Activated naive CD8-positive, alpha-beta T cell treated with anti-CD3 and anti-CD28 coated beads for 36 hours (primary cell): Measurements from ENCODE around the gene CDON. TPM values are rescaled to one million over a fixed set of nuclear protein-coding genes. Genes with fewer than 3 reads are reported as not detected.

Experiments used
- DNase-seq: peaks from one replicate; pipeline ENCODE4 v3.0.0; 2021
- H3K27ac Mint-ChIP-seq: one replicate; pipeline ENCODE4 v1.8.0; 2022; ENCODE audit warnings: mild to moderate bottlenecking, moderate library complexity, mixed read lengths
- H3K27me3 Mint-ChIP-seq: one replicate; pipeline ENCODE4 v1.8.0; 2022; ENCODE audit warnings: mild to moderate bottlenecking, mixed read lengths
- H3K36me3 Mint-ChIP-seq: one replicate; pipeline ENCODE4 v1.8.0; 2021; ENCODE audit warnings: mild to moderate bottlenecking, mixed read lengths
- H3K4me1 Mint-ChIP-seq: one replicate; pipeline ENCODE4 v1.8.0; 2021; ENCODE audit warnings: mixed read lengths
- H3K4me3 Mint-ChIP-seq: one replicate; pipeline ENCODE4 v1.8.0; 2022; ENCODE audit warnings: mild to moderate bottlenecking, moderate library complexity, mixed read lengths
- H3K9me3 Mint-ChIP-seq: one replicate; pipeline ENCODE4 v1.8.0; 2022; ENCODE audit warnings: mixed read lengths
- total RNA-seq, 2 experiments: library from RNA; stranded (reverse); gene quantifications; one replicate each; pipeline ENCODE4 v1.2.3, GENCODE V29; 2021

The CDON gene, protein sequence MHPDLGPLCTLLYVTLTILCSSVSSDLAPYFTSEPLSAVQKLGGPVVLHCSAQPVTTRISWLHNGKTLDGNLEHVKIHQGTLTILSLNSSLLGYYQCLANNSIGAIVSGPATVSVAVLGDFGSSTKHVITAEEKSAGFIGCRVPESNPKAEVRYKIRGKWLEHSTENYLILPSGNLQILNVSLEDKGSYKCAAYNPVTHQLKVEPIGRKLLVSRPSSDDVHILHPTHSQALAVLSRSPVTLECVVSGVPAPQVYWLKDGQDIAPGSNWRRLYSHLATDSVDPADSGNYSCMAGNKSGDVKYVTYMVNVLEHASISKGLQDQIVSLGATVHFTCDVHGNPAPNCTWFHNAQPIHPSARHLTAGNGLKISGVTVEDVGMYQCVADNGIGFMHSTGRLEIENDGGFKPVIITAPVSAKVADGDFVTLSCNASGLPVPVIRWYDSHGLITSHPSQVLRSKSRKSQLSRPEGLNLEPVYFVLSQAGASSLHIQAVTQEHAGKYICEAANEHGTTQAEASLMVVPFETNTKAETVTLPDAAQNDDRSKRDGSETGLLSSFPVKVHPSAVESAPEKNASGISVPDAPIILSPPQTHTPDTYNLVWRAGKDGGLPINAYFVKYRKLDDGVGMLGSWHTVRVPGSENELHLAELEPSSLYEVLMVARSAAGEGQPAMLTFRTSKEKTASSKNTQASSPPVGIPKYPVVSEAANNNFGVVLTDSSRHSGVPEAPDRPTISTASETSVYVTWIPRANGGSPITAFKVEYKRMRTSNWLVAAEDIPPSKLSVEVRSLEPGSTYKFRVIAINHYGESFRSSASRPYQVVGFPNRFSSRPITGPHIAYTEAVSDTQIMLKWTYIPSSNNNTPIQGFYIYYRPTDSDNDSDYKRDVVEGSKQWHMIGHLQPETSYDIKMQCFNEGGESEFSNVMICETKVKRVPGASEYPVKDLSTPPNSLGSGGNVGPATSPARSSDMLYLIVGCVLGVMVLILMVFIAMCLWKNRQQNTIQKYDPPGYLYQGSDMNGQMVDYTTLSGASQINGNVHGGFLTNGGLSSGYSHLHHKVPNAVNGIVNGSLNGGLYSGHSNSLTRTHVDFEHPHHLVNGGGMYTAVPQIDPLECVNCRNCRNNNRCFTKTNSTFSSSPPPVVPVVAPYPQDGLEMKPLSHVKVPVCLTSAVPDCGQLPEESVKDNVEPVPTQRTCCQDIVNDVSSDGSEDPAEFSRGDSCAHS (N-terminal part only)
- total RNA-seq: 1 to 10 TPM; 2.0 to 2.6 TPM

DNA sequence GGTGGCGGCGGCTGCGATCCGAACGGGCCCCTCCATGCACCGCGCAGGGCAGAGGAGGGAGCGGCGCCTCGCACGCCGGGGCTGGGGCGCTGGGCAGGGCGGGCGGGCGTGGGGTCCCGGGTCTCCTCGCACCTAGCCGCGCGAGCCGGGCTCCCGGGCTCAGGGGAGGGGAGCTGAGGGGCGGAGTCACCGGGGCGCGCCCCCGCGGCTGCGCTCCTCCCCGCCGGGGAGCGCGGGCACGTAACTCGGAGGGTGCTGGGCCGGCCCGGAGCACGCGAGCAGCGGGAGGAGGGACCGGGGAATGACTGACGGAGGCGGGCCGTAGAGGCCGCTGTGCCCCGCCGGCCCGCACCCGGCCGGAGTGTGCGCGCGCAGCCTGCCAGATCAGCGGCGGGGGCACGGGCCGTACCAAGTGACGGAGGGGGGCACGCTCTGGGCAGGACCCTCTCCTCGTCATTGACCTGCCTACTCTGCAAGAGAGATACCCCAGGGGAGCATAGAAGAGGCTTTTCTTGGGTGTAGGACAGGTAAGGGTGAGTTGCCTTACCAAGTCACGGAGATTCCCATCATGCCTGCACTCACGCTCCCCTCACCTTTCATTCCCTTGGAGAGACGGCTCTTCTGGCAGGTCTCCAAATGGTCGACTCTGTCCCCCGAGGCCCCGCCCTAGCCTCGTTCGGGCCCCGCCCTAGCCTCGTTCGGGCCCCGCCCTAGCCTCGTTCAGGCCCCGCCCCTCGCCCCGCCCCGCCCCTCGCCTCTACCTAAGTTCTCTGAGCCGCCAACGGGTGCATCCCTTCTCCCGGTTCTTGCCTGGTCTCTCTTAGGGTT, at the start of gene CDON:
Gene CDON (minus strand): TSS at position 188 of the 828 bp plus-strand sequence. CDS start 39,390 bp downstream, outside the sequence.
- Mint-ChIP-seq H3K4me3 (peak within 1 kb of the TSS; percentile 80), H3K9me3 (no peaks in the 10 kb centered on the region), H3K27me3 (peaks cover 28% of the 10 kb centered on the region), H3K36me3 (peaks cover 3% of the 10 kb centered on the region), H3K27ac (peak within 1 kb of the TSS; percentile 96), H3K4me1 (peaks cover 7% of the 10 kb centered on the region)
- peak; percentile 94 for DNase-seq

DNA sequence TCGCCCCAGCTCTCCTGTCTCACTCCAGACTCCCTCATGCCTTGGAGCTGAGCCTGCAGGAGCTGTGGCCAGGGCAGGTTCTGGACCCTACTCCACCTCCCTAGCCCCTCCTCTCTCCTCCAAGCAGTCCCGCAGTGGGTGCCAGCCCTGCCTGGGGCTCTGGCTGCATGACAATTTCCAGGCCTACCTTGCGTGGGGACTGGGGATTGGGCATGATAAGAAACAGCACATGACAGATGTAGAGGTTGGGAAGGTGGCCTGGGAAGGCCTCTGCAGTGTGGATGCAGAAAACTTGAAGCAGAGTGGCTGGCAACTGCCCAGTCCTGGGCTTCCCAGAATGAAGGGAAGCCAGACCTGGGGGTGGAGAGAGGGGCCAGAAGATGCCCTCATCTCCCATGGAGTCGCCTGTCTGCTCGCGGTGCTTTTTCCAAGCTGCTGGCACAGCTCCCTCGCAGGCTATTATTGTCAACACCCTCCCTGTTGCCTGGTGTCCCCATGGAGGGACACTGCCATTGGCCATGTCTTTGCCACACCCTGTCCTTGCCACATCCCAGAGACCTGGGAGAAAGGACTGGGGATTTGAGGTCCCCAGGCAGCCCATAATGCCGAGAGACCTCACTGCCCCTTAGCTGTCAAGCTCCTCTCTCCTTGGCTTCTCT, 48.9 kb upstream of the CDON start:
- H3K27ac Mint-ChIP-seq: no peak overlapping the region
- no peak overlapping the region for H3K4me3 Mint-ChIP-seq
- H3K9me3 Mint-ChIP-seq: no peaks in the 10 kb centered on the region
- no peaks in the 10 kb centered on the region for H3K36me3 Mint-ChIP-seq
- no peak for DNase-seq
- no peaks in the 10 kb centered on the region for H3K4me1 Mint-ChIP-seq
- no peaks in the 10 kb centered on the region for H3K27me3 Mint-ChIP-seq

DNA sequence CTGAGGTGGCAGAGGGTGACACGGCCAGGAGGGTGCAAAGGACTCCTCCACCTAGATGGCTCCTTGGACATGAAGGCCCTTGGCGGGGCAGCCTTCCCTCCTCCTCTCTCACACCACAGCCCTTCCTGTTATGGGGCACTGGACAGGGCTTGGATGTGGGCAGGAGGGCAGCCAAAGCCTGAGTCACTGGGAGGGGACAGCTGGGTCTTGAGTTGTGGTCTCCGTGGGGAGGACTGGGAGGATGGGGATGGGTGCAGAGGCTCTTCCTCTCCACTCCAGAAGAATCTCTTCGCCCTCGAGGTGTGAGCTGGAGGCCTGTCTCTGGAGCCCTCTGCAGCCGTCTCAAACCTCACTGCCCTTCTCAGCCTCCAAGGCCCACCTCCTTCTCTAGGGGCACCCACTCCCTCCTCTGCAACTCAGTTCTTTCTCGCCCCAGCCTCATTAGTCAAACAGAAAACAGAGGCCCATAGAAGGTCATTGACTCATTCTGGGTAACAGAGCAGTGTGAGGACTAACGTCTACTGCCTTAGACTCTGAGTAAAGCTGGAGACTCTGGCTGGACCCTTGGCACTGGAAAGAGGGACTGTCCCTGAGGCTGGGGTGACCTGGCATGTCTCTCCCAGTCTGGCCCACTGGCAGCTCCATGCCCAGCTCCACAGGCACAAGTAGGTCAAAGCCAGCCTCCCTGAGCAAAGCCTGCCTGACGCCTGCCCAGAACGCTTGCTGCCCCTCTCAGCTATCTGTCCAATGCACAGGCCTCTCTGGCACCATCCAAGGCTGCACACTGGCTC, 47.5 kb upstream of the CDON start:
- Mint-ChIP-seq H3K27ac (no peak overlapping the region), H3K4me3 (no peak overlapping the region), H3K4me1 (no peaks in the 10 kb centered on the region), H3K36me3 (no peaks in the 10 kb centered on the region), H3K27me3 (no peaks in the 10 kb centered on the region), H3K9me3 (no peaks in the 10 kb centered on the region)
- no peak for DNase-seq

DNA sequence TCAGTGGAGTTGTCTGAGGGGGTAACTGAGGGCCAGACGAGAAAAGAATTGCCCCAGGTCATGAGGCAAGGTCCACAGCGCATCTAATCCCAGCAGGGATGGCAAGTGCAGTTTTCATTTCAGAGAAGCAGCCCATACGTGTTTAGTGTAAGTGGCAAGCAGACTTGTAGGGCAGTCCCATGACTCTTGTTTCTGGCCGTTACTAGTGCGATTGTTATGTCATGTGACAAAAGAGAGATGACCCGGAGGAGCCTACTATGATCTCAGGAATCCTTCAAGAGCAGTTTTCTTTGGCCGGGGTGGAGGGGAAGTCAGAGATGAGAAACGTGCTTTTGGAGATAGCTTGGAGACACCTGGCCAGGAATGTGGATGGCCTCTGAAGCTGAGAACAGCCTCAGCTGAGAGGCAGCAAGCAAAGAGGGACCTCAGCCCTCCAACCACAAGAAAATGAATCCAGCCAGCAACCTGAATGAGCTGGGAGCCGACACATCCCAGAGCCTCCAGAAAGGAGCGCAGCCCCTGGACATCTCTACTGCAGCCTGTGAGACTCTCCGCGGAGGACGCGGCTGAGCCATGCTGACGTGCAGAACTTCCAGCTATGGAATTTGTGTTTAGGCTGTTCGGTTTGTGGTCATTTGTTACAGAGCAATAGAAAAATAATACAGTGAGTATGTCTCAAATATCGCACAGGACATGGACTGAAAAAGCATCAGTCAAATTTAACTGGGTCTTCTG, 44.1 kb upstream of the CDON start:
- Mint-ChIP-seq H3K27me3 (no peaks in the 10 kb centered on the region), H3K27ac (no peak overlapping the region), H3K9me3 (no peaks in the 10 kb centered on the region), H3K4me3 (no peak overlapping the region), H3K4me1 (no peaks in the 10 kb centered on the region), H3K36me3 (no peaks in the 10 kb centered on the region)
- DNase-seq: no peak

DNA sequence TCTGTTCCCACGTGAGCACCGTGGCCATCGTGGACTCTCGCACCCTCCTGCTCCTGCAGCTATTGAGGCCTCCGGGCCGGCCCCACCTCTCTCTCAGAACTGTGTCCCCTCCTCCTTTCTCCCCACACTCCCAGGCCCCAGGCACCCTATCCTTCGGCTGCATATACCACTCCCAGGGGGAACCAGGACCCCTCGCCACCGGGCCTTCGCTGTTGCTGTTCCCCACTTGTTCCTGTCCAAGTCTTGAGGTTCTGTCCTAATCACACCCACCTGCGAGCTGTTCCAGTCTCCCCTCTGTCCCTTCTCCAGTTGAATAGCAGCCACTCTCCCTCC, 43.0 kb upstream of the CDON start:
- no peak for DNase-seq
- Mint-ChIP-seq H3K36me3 (no peaks in the 10 kb centered on the region), H3K9me3 (no peaks in the 10 kb centered on the region), H3K27me3 (no peaks in the 10 kb centered on the region), H3K4me3 (no peak overlapping the region), H3K27ac (no peak overlapping the region), H3K4me1 (no peaks in the 10 kb centered on the region)

DNA sequence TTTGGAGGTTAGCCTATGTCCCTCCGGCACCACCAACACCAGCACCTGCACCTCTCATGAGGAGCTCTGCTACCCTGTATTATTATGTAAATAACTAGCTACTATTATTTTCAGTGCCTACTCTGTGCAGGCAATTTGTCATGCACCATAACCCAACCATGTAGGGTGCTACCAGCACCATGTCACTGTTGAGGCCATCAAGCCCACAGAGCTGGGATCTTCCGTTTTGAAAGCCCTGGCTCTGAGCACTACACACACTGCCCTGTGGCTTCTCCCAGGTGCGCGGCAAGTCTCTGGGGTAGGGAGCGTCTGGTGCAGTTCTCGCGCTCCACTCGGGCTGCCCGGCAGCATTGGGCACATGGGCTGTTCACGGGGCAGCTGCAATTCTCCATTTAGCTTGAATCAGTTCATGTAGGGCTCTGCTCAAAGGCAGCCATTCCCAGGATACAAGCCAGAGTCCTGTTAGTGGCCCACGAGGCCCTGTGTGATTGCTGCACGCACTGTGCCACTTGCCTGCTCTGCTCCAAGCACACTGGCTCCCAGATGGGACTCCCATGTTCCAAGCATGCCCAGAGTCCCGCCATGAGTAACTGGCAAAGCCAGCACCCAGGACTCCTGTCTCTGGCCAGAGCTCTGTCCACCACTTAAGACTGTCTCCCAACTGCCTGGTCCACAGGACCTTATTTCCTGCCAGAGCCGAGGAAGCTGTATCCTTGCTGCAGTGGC, 42.5 kb upstream of the CDON start:
- H3K27ac Mint-ChIP-seq: no peak overlapping the region
- H3K4me3 Mint-ChIP-seq: no peak overlapping the region
- H3K9me3 Mint-ChIP-seq: no peaks in the 10 kb centered on the region
- no peak for DNase-seq
- H3K27me3 Mint-ChIP-seq: no peaks in the 10 kb centered on the region
- H3K4me1 Mint-ChIP-seq: no peaks in the 10 kb centered on the region
- no peaks in the 10 kb centered on the region for H3K36me3 Mint-ChIP-seq

DNA sequence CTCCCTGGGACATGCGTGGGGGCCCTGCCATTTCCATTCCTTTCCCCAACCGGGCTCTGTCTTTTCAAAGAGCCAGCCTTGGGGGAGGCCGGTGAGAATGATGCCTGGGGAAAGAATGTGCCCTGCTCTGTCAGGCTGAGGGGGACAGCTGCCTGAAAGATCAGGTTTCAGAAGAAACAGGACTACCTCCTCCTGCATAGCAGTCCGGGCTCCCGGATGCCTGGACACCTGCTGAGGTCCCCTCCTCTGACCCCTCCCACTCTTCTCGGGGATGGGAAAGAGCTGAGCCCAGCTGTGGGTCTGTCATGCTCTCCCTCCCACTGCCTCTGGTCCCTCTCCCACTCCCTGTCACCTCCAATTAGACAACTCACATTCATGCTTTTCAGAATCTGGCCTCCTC, 41.8 kb upstream of the CDON start:
- H3K27ac Mint-ChIP-seq: no peak overlapping the region
- H3K4me3 Mint-ChIP-seq: no peak overlapping the region
- no peak for DNase-seq
- no peaks in the 10 kb centered on the region for H3K36me3 Mint-ChIP-seq
- H3K4me1 Mint-ChIP-seq: no peaks in the 10 kb centered on the region
- H3K27me3 Mint-ChIP-seq: no peaks in the 10 kb centered on the region
- H3K9me3 Mint-ChIP-seq: no peaks in the 10 kb centered on the region

DNA sequence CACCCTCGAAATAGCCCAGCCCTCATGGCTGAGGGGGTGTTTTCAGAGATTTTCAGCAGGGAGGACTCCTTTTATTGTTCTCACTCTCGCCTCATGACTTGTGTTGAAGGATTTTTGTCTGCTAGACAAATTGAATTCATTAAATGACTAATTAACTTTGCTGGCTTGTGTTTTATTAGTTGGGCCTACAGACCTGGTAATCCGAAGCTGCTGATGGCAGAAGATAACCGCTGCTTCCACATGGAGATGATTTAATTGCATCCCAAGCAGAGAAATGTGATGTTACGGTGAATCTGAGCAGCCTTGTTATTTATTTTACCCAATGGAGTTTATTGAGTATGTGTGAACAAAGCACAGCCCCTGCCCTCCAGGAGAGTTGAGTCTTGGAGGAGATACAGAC, 40.5 kb upstream of the CDON start:
- DNase-seq: no peak
- H3K36me3 Mint-ChIP-seq: no peaks in the 10 kb centered on the region
- no peak overlapping the region for H3K4me3 Mint-ChIP-seq
- H3K9me3 Mint-ChIP-seq: no peaks in the 10 kb centered on the region
- no peak overlapping the region for H3K27ac Mint-ChIP-seq
- H3K4me1 Mint-ChIP-seq: no peaks in the 10 kb centered on the region
- H3K27me3 Mint-ChIP-seq: no peaks in the 10 kb centered on the region

DNA sequence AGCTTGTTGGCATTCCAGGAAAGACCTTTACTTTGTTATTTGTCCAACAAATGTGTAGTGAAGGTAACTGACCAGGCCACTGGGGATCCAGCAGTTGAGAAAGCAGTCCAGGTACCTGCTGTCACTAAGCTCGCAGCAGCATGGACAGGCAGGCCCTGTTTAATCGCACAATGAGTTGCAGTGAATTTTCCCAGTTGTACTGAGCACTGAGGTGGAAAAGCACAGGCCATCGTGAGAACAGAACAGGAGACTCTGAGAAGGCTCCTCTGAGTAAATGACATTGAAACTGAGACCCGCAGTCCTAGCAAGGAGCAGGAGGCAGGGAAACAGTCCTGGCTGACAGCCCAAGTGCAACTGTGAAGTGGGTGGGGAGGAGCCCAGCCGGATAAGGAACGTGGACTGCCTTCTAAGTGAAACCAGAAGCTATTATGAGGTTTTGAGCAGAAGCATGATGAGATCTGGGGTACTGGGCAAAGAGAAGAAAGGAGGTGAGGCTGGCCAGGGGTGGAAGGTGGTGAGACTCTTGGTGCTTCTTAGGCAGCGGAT, 39.8 kb upstream of the CDON start:
- Mint-ChIP-seq H3K4me1 (no peaks in the 10 kb centered on the region), H3K36me3 (no peaks in the 10 kb centered on the region), H3K27me3 (peaks cover 2% of the 10 kb centered on the region), H3K27ac (no peak overlapping the region), H3K9me3 (no peaks in the 10 kb centered on the region), H3K4me3 (no peak overlapping the region)
- DNase-seq: no peak

DNA sequence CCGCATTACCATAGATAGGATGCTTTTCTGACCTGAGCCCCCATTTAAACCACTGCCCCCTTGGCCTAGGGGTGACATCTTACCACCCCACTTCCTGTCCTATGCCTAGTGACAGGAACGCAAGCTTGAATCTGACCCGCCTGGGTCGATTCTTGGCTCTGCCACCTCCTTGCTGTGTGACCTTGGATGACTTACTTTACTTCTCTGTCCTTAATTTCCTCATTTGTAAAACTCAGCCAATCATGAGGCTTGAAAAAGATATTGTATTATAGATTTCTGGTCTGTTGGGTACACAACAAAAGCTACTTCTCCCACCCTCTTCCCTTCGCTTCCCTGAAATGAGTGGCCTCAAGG, 39.2 kb upstream of the CDON start:
- Mint-ChIP-seq H3K4me3 (no peak overlapping the region), H3K4me1 (no peaks in the 10 kb centered on the region), H3K27me3 (peaks cover 5% of the 10 kb centered on the region), H3K9me3 (no peaks in the 10 kb centered on the region), H3K36me3 (no peaks in the 10 kb centered on the region), H3K27ac (no peak overlapping the region)
- DNase-seq: no peak

DNA sequence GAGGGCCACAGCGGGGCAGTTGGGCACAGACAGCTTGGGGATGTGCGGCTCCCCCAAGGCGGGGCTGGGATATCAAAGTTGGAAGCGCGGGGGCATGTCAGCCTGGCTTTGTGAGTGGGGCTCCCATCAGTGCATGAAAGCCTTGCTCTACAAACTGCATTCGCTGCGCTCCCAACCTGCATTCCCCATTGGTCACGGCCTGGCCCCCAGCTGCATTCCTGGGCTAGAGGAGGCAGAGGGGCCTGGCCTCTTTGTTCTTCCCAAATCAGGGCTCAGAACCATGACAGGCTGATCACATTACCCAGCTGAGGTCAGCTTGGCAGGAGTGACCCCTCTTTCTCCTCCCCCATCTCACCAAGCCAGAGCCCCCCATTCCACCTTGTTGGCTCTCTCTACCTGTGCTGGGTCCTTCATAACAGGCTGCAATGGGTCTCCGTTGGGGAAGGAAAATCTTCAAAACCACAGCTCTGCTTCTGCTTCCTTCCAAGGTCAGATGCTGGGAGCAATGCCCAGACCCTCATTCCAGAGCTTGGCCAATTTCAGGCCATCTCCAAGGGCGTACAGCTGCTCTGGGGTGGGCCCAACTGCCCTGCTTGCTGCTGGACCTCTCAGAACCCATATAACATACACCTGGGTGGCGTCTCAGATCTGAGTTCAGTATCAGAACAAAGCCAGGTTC, 38.7 kb upstream of the CDON start:
- Mint-ChIP-seq H3K27me3 (peaks cover 5% of the 10 kb centered on the region), H3K36me3 (no peaks in the 10 kb centered on the region), H3K4me1 (no peaks in the 10 kb centered on the region), H3K4me3 (no peak overlapping the region), H3K9me3 (no peaks in the 10 kb centered on the region), H3K27ac (no peak overlapping the region)
- no peak for DNase-seq

DNA sequence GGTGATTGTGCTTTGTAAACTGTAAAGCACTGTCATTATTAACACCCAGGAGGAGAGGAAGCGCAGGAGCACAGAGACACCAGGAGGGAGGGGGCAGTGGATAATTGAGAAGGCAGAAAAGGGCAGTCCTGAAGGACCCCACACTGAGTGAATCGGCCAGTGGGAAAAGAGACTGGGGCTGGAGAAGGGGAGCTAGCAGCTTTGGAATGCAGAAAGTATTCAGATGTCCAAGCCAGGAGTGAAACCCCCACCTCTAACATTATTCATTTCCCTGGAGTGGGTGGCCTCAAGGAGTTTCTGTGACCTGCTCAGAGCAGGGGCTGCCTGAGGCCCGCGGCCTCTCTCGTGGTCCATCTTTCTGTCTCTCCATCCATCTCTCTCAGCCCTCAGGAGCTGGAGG, 38.0 kb upstream of the CDON start:
- Mint-ChIP-seq H3K4me1 (no peaks in the 10 kb centered on the region), H3K27ac (no peak overlapping the region), H3K36me3 (no peaks in the 10 kb centered on the region), H3K4me3 (no peak overlapping the region), H3K27me3 (peaks cover 5% of the 10 kb centered on the region), H3K9me3 (no peaks in the 10 kb centered on the region)
- no peak for DNase-seq
